ENCODE measurements around the gene TMEM38A. TPM values are rescaled to one million over a fixed set of nuclear protein-coding genes. Genes with fewer than 3 reads are reported as not detected.

Gene TMEM38A
- total RNA-seq, 2 experiments from 2014 or later = 1.2 to 1.8 TPM

DNA sequence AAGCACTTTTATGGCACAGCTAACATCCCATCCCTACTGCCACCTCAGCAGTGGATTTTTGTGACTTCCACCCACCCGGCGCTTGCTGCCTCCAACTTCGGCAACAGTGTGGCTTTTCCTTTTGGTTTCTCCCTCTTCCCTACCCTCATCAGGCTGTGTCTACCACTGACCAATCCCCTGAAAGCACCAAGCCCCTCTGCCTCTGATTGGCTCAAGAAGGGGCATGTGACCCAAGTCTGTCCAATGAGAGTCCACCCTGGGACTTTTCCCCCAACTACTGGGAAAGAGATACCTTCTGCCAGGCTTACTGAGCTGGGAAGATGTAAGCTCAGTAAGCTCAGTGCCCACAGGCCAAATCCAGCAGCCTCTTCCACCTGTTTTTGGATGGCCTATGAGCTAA, 6.8 kb upstream of the TMEM38A start:
- DNase-seq (no peak), ATAC-seq (no peak)
- POLR2A ChIA-PET = interaction anchor here (1.0 kb wide), 1 partner anchor 19 kb away, joined by 3 read pairs; no protein-coding TSS in a partner anchor
- TF ChIP-seq, protein P1, sequence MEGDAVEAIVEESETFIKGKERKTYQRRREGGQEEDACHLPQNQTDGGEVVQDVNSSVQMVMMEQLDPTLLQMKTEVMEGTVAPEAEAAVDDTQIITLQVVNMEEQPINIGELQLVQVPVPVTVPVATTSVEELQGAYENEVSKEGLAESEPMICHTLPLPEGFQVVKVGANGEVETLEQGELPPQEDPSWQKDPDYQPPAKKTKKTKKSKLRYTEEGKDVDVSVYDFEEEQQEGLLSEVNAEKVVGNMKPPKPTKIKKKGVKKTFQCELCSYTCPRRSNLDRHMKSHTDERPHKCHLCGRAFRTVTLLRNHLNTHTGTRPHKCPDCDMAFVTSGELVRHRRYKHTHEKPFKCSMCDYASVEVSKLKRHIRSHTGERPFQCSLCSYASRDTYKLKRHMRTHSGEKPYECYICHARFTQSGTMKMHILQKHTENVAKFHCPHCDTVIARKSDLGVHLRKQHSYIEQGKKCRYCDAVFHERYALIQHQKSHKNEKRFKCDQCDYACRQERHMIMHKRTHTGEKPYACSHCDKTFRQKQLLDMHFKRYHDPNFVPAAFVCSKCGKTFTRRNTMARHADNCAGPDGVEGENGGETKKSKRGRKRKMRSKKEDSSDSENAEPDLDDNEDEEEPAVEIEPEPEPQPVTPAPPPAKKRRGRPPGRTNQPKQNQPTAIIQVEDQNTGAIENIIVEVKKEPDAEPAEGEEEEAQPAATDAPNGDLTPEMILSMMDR (IDR thresholded peaks at IDR 0.05) = no peak
- intact Hi-C loops (cut with micrococcal nuclease) = no loop called here
- CTCF ChIA-PET = no interaction called here
- H3K27me3 Mint-ChIP-seq = no peaks in the 10 kb centered on the region
- H3K27ac Mint-ChIP-seq = no peak overlapping the region
- H3K4me1 Mint-ChIP-seq (ENCODE audit: low read depth) = peaks cover 32% of the 10 kb centered on the region
- no peaks in the 10 kb centered on the region for H3K9me3 Mint-ChIP-seq
- peaks cover 72% of the 10 kb centered on the region for H3K36me3 Mint-ChIP-seq (ENCODE audit: low read depth)
- no peak overlapping the region for H3K4me3 Mint-ChIP-seq

DNA sequence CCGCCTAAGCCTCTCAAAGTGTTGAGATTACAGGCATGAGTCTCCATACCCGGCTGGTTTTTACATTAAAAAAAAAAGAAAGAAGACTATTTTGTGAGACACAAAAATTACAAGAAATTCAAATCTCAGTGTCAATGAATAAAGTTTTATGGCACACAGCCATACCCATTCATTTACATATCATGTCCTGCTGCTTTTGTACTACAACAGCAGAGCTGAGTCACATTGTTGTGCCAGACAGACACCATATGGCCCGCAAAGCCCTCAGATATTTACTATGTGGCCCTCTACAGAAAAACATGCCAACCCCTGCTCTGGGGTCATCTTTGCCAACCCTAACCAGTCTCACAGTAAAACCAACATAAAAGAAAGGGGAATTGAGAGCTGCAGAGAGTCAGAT, 6.3 kb upstream of the TMEM38A start:
- CTCF ChIA-PET = no interaction called here
- intact Hi-C loops (cut with micrococcal nuclease) = no loop called here
- no peaks in the 10 kb centered on the region for H3K9me3 Mint-ChIP-seq

DNA sequence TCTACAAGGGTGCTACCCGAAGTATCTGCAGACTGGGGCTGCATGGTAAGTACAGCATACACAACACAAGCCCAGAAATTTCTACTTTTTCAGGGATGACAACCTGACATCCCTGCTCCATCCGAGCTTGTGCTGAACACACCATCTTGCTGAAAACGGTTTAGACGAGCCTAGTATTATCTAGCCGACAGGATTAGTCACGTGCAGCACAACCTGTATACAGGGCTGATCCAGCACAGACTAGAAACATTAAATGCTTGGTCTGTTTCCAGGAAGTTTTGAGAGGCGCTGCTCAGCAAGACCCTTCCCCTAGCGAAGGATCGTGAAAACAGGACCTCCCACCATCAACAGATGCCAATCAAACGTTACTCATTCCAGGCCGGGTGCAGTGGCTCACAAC, 5.2 kb upstream of the TMEM38A start:
- H3K4me3 Mint-ChIP-seq = no peak overlapping the region
- peaks cover 26% of the 10 kb centered on the region for H3K4me1 Mint-ChIP-seq (ENCODE audit: low read depth)
- DNase-seq = no peak
- no peak overlapping the region for H3K27ac Mint-ChIP-seq
- H3K36me3 Mint-ChIP-seq (ENCODE audit: low read depth) = peaks cover 66% of the 10 kb centered on the region
- TF ChIP-seq, protein P1 (IDR thresholded peaks at IDR 0.05) = no peak
- no peaks in the 10 kb centered on the region for H3K27me3 Mint-ChIP-seq
- ChIA-PET CTCF (no interaction called here), POLR2A (no interaction called here)
- H3K9me3 Mint-ChIP-seq = no peaks in the 10 kb centered on the region
- no peak for ATAC-seq
- intact Hi-C loops (cut with micrococcal nuclease) = no loop called here

More for the DNA sequence above, 6.3 kb upstream of the TMEM38A start:
- DNase-seq = no peak
- Mint-ChIP-seq H3K27me3 (no peaks in the 10 kb centered on the region), H3K4me1 (ENCODE audit: low read depth) (peaks cover 30% of the 10 kb centered on the region), H3K4me3 (no peak overlapping the region), H3K36me3 (ENCODE audit: low read depth) (peaks cover 73% of the 10 kb centered on the region), H3K27ac (peak overlapping the region; percentile 42)
- ATAC-seq = no peak
- TF ChIP-seq, protein P1 (IDR thresholded peaks at IDR 0.05) = no peak
- POLR2A ChIA-PET = interaction anchor here (0.9 to 1.0 kb wide), 2 partner anchors 19 to 29 kb away, joined by 3 read pairs; no protein-coding TSS in a partner anchor

DNA sequence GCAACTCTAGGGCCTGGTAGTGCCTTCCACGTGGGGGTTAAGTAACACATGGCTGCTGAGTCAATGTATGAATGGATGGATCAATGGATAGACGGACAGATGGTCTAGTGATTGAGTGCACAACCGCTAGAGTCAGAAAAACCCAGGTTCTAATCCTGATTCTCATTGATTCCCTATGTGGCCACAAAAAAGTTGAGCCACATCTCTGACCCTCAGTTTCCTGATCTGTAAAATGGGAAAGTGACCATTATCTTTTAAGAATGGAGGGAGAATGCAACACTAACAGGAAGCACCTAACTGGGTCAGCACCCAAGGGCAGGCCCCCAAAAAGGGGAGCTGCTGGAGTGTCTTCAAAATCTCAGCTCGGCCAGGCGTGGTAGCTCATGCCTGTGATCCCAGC, 3.6 kb upstream of the TMEM38A start:
- no peak for ATAC-seq
- Mint-ChIP-seq H3K36me3 (ENCODE audit: low read depth) (peaks cover 51% of the 10 kb centered on the region), H3K9me3 (no peaks in the 10 kb centered on the region), H3K4me3 (no peak overlapping the region), H3K27me3 (no peaks in the 10 kb centered on the region), H3K4me1 (ENCODE audit: low read depth) (peaks cover 35% of the 10 kb centered on the region), H3K27ac (no peak overlapping the region)
- intact Hi-C loops (cut with micrococcal nuclease) = no loop called here
- POLR2A ChIA-PET = interaction anchor here (0.9 to 1.6 kb wide), 6 partner anchors 10 to 72 kb away, joined by 3 to 6 read pairs (median 3); partner anchors contain the start of gene MED26
- CTCF ChIA-PET = no interaction called here
- no peak for DNase-seq
- TF ChIP-seq, protein P1 (IDR thresholded peaks at IDR 0.05) = no peak

DNA sequence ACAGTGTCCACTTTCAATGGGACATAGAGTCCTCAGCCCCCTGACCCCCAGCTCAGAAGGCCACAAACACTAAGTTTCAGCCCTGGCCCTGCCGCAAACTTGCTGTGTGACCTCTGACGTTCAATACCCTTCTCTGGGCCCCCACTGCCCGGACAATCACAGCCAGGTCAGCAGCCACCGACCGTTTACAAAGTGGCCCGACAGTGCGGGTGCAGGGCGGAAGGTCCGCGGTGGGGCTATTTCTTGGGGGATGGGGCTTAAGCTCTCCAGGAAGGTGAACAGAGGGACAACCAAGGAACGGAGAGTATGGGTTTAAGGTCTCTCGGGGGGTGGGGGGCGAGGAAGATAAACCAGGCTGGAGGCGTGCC, 1.5 kb upstream of the TMEM38A start:
- Mint-ChIP-seq H3K4me1 (ENCODE audit: low read depth) (peaks cover 33% of the 10 kb centered on the region), H3K9me3 (no peaks in the 10 kb centered on the region), H3K27ac (peak overlapping the region; percentile 97), H3K36me3 (ENCODE audit: low read depth) (peaks cover 33% of the 10 kb centered on the region), H3K4me3 (peak overlapping the region; percentile 93), H3K27me3 (no peaks in the 10 kb centered on the region)
- TF ChIP-seq, protein P1 (IDR thresholded peaks at IDR 0.05) = no peak
- DNase-seq = no peak
- CTCF ChIA-PET = interaction anchor here (0.6 to 1.4 kb wide), 4 partner anchors 12 to 686 kb away, joined by 3 to 4 read pairs (median 4); no protein-coding TSS in a partner anchor
- intact Hi-C loops (cut with micrococcal nuclease) = no loop called here
- ATAC-seq = no peak
- POLR2A ChIA-PET = interaction anchor here (0.8 to 3.3 kb wide), 6 partner anchors 9 to 170 kb away, joined by 3 to 27 read pairs (median 4); partner anchors contain the start of genes MED26 and SIN3B
